Measurements from ENCODE around the gene TAS2R16.
"Not testable (repeated sequence)": the region's sequence is repeated elsewhere in the genome, so short reads cannot be mapped to it uniquely, and the experiment has no call there.

TAS2R16 gene

DNA sequence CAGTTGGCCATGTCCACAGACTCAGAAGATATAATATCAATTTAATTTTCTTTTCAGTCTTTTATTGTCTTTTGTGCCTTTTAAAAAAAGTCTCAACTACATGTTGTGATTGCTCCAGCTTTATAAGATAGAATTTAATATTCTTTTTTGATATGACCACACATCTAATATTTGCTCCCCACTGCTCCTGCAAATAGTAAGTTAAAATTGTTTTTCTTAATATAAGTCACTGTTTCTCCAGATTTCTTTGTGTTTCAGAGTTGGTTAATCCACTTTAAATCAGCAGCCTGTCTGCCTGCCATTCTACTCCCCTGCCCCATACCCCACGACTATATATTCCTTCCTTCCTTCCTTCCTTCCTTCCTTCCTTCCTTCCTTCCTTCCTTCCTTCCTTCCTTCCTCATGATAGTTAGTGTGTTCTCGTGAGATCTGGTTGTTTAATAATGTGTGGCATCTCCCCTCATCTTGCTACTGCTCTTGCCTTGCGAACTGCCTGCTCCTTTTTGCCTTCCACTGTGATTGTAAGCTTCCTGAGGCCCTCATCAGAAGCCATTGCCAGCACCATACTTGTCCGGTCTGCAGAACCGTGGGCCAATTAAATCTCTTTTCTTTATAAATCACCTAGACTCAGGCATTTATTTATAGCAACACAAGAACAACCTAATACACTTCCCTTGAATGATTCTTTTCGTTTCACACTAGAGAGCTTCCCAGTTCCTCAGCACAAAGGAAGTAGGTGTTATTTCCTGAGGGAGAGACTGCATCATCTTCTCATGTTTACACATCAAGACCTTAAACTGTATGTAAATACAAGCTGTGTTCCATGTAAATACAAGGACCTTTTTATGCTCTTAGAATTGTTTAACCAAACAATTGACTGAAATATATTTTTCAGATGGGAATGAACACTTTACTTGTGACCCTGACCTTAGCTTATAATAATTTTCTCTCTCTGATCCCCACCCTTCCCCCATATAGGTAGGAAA, 24.5 kb downstream of the TAS2R16 start:
- no peak for DNase-seq

DNA sequence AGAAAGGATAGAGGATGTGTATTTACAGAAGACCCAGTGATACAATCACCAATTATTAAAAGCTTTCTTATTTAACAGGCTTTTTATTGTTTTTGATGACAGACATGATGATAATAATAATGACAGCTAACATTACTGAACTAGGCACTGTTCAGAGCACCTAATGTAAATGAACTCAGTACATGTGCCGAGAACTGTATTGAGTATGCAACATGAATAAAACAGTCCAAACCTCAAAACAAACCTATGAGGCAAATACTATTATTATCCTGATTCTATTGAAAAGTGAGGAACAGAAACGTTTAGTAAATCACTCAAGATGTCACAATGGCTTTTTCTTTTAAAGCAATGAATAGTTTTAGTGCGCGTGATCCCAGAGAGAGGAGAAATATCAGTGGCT, 27.1 kb downstream of the TAS2R16 start:
- DNase-seq: no peak

DNA sequence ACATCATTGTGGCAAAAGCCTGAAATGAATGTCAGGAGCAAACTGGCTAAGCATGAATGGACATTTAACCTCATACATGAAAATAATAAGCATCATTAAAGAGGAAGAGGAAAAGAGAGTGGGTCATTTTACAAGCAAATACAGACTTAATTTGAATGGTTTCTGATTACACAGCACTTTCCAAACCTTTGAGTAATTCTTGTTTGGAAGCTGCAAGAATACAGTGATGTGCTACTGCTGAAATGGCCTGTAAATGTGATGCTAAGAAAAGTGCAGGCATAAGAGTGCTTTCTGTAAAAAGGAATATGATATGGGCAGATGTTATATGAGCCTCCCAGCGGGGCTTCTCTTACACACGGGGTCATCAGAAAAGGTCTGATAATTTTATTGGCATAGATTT, 30.2 kb downstream of the TAS2R16 start:
- no peak for DNase-seq

- not testable (repeated sequence) for DNase-seq
These were observed 41.8 kb downstream of the TAS2R16 start for GRCh38 chr7:122953678-122954077.

GRCh38 chr7:122951006-122951405, 44.5 kb downstream of the TAS2R16 start:
- DNase-seq: no peak

DNA sequence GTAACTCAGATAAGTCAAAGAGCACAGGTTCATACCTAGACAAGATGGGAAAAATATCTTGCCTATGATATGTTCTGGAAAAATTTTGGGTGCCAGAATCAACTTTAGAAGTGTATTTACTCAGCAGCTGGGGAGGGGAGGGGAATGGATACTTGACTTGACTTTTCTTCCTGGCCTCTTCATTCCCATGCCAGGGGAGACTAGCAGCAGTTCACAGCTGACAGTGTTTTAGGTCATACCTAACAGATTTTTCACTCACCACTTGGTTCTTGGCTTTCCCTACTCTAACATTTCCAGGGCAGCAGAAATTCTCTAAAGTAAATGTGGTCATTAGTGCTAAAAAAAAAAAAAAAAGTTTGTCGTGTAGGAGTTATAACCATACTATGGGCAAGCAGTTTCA, 46.3 kb downstream of the TAS2R16 start:
- DNase-seq: no peak
